GM12878 (cell line): ENCODE results near the gene RASAL1. TPM values are rescaled to one million over a fixed set of nuclear protein-coding genes. Genes with fewer than 3 reads are reported as not detected.

ENCODE experiments used
- BCL11A ChIP-seq: IDR thresholded peaks from 2 replicates; pipeline ENCODE4 v1.6.1; 2011; ENCODE audit warnings: low read depth, low read length
- BRCA1 ChIP-seq: IDR thresholded peaks from 2 replicates; pipeline ENCODE4 v1.6.1; 2011; ENCODE audit warnings: low read depth, low read length, improper control_type of control experiment
- FOS ChIP-seq: IDR thresholded peaks from 3 replicates; pipeline ENCODE4 v1.6.1; 2011; ENCODE audit warnings: borderline replicate concordance; ENCODE audit not compliant: insufficient read length; ENCODE audit errors: extremely low read depth
- GABPA ChIP-seq: IDR thresholded peaks from 2 replicates; pipeline ENCODE4 v1.6.1; 2014; ENCODE audit warnings: antibody characterized with exemption, low read depth, mild to moderate bottlenecking, inconsistent platforms
- HDAC2 ChIP-seq: fragments of 200-600 bp; sonication (generic); IDR thresholded peaks from 2 replicates; pipeline ENCODE4 v1.6.1; 2017
- HSF1 ChIP-seq: fragments of 150-350 bp; IDR thresholded peaks from 2 replicates; pipeline ENCODE4 v1.6.1; 2014; ENCODE audit warnings: mild to moderate bottlenecking, low read depth, low read length
- MLLT1 ChIP-seq: fragments of 450-650 bp; IDR thresholded peaks from 2 replicates; pipeline ENCODE4 v1.6.1; 2016; ENCODE audit warnings: mild to moderate bottlenecking
- NR2C1 ChIP-seq: fragments of 450-650 bp; IDR thresholded peaks from 2 replicates; pipeline ENCODE4 v1.6.1; 2017; ENCODE audit warnings: antibody characterized with exemption, mild to moderate bottlenecking, moderate library complexity
- PML ChIP-seq: IDR thresholded peaks from 2 replicates; pipeline ENCODE4 v1.6.1; 2012; ENCODE audit warnings: low read length, inconsistent platforms
- PRDM15 ChIP-seq: fragments of 450-650 bp; formaldehyde crosslinking; IDR thresholded peaks from 2 replicates; pipeline ENCODE4 v1.4.0; 2020; ENCODE audit warnings: mild to moderate bottlenecking, moderate library complexity
- SIX5 ChIP-seq: IDR thresholded peaks from 2 replicates; pipeline ENCODE4 v1.6.1; 2011; ENCODE audit warnings: mild to moderate bottlenecking, low read depth, low read length, moderate library complexity; ENCODE audit not compliant: severe bottlenecking
- TAF1 ChIP-seq: IDR thresholded peaks from 2 replicates; pipeline ENCODE4 v1.6.1; 2011; ENCODE audit warnings: mild to moderate bottlenecking, low read depth, low read length, borderline replicate concordance
- TARDBP ChIP-seq: IDR thresholded peaks from 2 replicates; pipeline ENCODE4 v1.6.1; 2016; ENCODE audit warnings: borderline replicate concordance
- ZBTB33 ChIP-seq: fragments of 450-650 bp; IDR thresholded peaks from 2 replicates; pipeline ENCODE4 v1.6.1; 2017; ENCODE audit warnings: mild to moderate bottlenecking
- ZNF207 ChIP-seq: fragments of 450-650 bp; IDR thresholded peaks from 2 replicates; pipeline ENCODE4 v1.6.1; 2014; ENCODE audit warnings: antibody characterized with exemption, mild to moderate bottlenecking, borderline replicate concordance
- ZSCAN29 ChIP-seq: fragments of 450-650 bp; IDR thresholded peaks from 2 replicates; pipeline ENCODE4 v1.6.1; 2017; ENCODE audit warnings: mild to moderate bottlenecking, moderate library complexity
- polyA plus RNA-seq, 11 experiments: library from polyadenylated mRNA; depleted of rRNA in 4 of 11; unstranded in 6 of 11; stranded (reverse) in 5 of 11; fragments of >200 nt; fragmentation: Nextera tagmentation in 4 of 11; fragmentation: Illumina TruSeq in 1 of 11; extraction: Ambion mirVana in 4 of 11; extraction: Trizol in 1 of 11; gene quantifications; 1 replicate in 1 of 11; 2 replicates in 10 of 11; pipeline versions ENCODE4 v1.2.1 to v1.2.3, GENCODE V29; 2011 to 2016; ENCODE audit warnings: inconsistent platforms in 2 of 11, missing spikeins in 2 of 11, low read depth in 1 of 11
- total RNA-seq, 4 experiments: library from RNA; depleted of rRNA in 3 of 4; stranded (reverse); fragments of >200 nt in 3 of 4; fragmentation: Illumina TruSeq in 1 of 4; extraction: Trizol in 1 of 4; gene quantifications; 2 replicates each; pipeline versions ENCODE4 v1.2.1 to v1.2.3, GENCODE V29; 2013 to 2021
- TF ChIP-seq, protein P1 (sequence below): fragments of 450-650 bp; IDR thresholded peaks from 2 replicates; pipeline ENCODE4 v1.6.1; 2017; ENCODE audit warnings: mild to moderate bottlenecking, moderate library complexity
- TF ChIP-seq, protein P2 (sequence below): IDR thresholded peaks from 2 replicates; pipeline ENCODE4 v1.6.1; 2012; ENCODE audit warnings: low read depth, low read length, improper control_type of control experiment

The RASAL1 gene
- total and polyA plus RNA-seq, 10 of the 15 experiments (the other 5 are each of a cell fraction or from before 2014, with no cell fraction given) = 0.12 to 1.0 (median 0.52) TPM; not detected in 6

- TF ChIP-seq, protein P1, sequence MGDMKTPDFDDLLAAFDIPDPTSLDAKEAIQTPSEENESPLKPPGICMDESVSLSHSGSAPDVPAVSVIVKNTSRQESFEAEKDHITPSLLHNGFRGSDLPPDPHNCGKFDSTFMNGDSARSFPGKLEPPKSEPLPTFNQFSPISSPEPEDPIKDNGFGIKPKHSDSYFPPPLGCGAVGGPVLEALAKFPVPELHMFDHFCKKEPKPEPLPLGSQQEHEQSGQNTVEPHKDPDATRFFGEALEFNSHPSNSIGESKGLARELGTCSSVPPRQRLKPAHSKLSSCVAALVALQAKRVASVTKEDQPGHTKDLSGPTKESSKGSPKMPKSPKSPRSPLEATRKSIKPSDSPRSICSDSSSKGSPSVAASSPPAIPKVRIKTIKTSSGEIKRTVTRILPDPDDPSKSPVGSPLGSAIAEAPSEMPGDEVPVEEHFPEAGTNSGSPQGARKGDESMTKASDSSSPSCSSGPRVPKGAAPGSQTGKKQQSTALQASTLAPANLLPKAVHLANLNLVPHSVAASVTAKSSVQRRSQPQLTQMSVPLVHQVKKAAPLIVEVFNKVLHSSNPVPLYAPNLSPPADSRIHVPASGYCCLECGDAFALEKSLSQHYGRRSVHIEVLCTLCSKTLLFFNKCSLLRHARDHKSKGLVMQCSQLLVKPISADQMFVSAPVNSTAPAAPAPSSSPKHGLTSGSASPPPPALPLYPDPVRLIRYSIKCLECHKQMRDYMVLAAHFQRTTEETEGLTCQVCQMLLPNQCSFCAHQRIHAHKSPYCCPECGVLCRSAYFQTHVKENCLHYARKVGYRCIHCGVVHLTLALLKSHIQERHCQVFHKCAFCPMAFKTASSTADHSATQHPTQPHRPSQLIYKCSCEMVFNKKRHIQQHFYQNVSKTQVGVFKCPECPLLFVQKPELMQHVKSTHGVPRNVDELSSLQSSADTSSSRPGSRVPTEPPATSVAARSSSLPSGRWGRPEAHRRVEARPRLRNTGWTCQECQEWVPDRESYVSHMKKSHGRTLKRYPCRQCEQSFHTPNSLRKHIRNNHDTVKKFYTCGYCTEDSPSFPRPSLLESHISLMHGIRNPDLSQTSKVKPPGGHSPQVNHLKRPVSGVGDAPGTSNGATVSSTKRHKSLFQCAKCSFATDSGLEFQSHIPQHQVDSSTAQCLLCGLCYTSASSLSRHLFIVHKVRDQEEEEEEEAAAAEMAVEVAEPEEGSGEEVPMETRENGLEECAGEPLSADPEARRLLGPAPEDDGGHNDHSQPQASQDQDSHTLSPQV = no peak
- TF ChIP-seq SIX5 (no peak), ZSCAN29 (no peak), MLLT1 (peak; percentile 84), TAF1 (no peak), GABPA (no peak), PRDM15 (CRISPR knock-in tag) (no peak), BCL11A (no peak), ZBTB33 (no peak), HSF1 (no peak), BRCA1 (no peak), ZNF207 (no peak), PML (no peak), HDAC2 (no peak), TARDBP (no peak), FOS (no peak), NR2C1 (no peak)
- TF ChIP-seq, protein P2, sequence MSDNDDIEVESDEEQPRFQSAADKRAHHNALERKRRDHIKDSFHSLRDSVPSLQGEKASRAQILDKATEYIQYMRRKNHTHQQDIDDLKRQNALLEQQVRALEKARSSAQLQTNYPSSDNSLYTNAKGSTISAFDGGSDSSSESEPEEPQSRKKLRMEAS = no peak
Measured at GRCh38 chr12:113059071-113059595, 76.4 kb downstream of the RASAL1 start (continued).
